Fibroblast of skin of left biceps (primary cell): ENCODE results near the gene MRGPRF.

Source experiments
- DNase-seq, 2 experiments: peaks; one replicate each; pipeline ENCODE4 v3.0.0-alpha.2; 2013; ENCODE audit warnings: low read depth in 2 of 2

MRGPRF gene

GRCh38 chr11:69050592-69051380 is 37.7 kb upstream of the MRGPRF start:
- DNase-seq, result no peak

GRCh38 chr11:69049490-69049867 is 36.4 kb upstream of the MRGPRF start:
- no peak for DNase-seq

DNA sequence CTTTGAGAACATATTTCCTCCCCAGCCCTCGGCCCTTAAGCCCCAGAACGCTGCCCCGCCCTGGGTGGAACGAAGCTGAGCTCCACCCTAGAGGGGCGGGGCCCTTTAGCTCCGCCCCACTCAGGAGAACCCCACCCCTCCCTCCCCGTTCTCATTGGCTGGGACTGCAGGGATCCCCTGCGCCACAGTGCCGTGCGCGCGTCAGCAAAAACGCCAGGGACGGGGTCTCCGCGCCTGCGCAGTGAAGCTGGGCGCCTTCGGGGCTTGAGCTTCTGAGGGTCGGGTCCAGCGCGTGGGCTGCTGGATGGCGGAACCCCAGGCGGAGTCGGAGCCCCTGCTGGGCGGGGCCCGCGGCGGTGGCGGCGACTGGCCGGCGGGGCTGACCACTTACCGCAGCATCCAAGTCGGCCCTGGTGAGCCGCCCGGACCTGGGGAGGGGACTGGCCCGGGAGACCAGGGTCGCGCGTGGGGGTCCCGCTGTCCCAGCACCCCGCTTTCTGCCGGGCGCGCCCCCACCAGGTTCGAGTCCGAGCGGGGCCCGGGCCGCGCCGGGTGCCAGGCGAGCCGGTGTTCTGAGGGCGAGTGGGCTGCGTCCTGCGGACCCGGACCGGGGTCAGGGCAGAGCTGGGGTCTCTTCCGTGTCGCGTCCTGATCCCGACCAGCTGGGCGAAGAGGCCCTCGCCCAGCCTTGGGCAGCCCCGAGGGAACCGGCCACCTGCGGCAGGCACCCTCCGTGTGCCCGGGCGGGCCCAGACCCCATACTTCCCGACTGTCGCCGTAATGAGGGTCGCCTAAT is 35.8 kb upstream of the MRGPRF start, which contains the start of gene TPCN2:
TPCN2 (plus strand) TSS at position 239 of the 796 bp plus-strand sequence; CDS start at position 305, 66 bp downstream.
- DNase-seq, result peak; percentile 90

GRCh38 chr11:69048031-69048693 is 35.1 kb upstream of the MRGPRF start:
- DNase-seq, result no peak

GRCh38 chr11:69044111-69045013 is 31.3 kb upstream of the MRGPRF start:
- peak in 1 of 2 experiments; percentile 42 for DNase-seq

GRCh38 chr11:69041516-69041915 is 28.5 kb upstream of the MRGPRF start:
- no peak for DNase-seq

GRCh38 chr11:69040581-69041260 is 27.7 kb upstream of the MRGPRF start:
- peak; percentile 90 to 91 for DNase-seq

DNA sequence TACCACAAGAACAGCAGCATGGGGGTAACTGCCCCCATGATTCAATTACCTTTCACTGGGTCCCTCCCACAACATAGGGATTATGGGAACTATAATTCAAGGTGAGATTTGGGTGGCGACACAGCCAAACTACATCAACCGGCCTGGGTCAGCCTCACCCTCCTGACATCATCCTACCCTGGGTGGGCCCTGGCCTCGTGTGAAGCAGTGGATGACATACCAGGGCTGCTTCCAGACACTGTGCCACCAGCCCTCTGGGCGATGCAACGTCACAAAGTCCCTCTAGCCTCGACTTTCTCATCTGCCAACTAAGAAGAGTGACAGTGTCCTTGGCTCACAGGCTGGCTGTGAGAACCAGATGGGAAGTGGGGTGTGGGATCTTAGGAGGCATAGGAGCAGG is 27.0 kb upstream of the MRGPRF start:
- no peak for DNase-seq

DNA sequence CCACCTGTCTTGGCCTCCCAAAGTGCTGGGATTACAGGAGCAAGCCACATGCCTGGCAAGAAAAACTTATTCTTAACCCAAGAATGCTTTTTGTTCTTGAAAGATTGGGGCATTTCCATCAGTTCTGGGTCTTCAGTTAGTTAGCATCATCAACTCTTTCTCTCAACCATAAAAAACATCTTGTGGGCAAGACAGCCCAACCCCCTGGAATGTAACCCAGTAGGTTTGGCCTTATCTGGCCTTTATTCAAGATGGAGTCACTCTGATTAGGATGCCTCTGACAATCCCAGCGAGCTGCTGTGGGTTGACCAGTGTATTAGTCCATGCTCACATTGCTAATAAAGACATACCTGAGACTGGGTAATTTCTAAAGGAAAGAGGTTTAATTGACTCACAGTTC is 26.5 kb upstream of the MRGPRF start:
- no peak for DNase-seq

DNA sequence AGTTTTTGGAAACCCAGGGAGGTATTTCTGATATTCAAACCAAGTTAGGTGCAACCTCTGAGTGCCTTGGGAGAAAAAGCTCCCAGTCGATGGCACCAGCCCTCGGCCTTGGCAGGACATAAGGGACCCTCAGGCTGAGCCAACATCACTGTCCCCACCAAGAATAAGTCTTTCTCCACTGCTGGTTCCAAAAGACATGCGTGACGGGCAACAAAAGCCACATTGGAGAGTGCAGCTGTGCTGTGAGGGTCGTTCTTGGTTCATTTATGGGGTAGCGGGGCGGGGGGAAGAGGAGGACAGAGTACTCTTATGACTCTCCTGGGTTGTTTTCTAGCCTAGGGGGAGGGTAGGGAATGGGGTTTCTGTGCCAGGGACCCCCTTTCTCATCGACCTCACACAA is 24.5 kb upstream of the MRGPRF start:
- no peak for DNase-seq

DNA sequence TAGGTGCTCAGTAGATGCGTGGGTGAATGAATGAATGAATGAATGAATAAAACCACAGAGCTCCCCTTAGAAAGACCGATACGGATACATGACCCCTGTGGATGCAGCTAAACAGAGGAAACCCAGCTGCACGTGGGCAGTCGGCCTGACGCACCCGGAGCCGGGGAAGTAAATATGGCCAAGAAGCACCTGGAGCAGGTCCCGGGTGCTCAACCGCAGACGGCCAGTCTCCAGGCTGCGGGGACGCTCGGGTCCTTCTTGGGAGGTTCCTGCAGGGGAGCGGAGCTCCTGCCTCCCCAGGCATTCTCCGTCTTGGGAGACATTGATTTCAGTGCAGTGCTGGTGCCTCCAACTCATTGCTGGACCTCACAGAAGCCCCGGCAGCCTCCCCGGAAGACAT is 24.0 kb upstream of the MRGPRF start:
- DNase-seq, result no peak

DNA sequence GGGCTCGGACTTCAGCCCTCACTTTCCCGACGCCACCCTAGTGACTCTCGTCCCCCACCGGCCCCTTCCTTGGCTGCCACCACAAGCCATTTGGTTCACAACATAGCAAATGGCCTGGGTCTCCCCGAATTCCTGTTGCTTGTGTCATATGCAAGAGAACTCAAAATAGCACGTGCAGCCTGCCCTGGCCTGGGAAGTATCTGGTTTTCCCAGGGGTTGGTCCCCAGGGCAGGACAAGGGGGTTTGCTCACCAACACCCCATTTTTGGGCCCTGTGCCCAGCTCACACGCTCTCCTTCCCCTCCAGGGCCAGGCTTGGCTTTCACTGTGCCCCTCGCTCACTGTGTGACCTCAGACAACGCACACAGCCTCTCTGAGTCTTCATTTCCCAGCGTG is 22.9 kb upstream of the MRGPRF start:
- no peak for DNase-seq

- DNase-seq, result no peak
These were observed 22.3 kb upstream of the MRGPRF start for GRCh38 chr11:69035150-69035945.

- no peak for DNase-seq
These were observed 21.2 kb upstream of the MRGPRF start for GRCh38 chr11:69034123-69034867.

GRCh38 chr11:69033431-69033830 is 20.4 kb upstream of the MRGPRF start:
- no peak for DNase-seq

- no peak for DNase-seq
These were observed 19.8 kb upstream of the MRGPRF start for GRCh38 chr11:69032833-69033232.

GRCh38 chr11:69030301-69030700 is 17.3 kb upstream of the MRGPRF start:
- no peak for DNase-seq

DNA sequence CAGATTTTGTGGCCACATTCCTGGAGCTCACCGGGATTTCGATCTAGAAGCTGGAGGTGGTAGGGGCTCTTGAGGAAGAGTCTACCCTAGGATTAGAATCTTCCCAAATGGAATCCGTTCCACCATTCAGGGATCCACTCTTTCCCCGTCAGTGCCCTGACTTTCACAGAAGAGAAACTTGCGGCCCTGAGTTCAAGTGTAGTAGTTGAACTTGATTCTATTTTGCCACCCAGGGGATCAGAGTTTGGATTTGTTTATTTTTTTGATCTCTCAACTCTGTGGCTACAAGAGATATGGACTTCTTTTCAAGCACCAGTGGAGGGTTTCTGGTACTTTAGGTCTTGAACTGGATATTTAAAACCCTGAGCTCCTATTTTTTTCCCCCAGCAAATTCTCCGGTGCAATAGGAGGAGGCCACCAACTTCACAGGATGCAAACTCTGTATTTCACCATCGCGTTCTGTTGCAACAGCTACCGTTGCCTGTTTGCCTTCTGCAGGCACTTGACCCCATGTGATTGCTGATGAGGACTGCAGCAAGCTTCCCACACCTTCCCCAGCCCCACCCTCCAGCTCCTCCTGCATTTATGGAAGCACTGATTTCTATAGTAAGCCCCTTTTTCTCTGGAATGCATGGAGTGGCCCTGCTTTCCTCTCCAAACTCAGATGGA is 14.8 kb upstream of the MRGPRF start:
- no peak for DNase-seq

DNA sequence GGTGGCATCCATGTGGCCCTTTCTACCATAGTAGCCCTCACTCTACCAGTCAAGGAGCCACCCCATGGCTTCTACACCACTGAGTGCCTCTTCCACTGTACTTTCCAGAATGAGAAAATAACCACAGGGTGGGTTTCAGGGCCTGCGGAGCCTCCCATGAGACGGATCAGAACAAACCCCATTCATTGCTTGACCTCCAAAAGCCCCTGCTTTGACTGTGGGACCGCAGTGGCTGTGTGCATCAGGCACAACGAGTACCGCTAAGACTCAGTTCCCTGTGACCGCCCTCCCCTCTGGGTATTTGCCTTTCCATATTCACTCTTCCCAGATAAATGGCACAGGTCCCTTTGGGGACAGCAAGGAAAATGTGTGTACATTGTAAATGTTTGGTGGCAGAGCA is 11.5 kb upstream of the MRGPRF start:
- no peak for DNase-seq
